HEK293 (cell line): ENCODE measurements around the gene SPNS2.

Source experiments
- CTCF ChIA-PET: fragments of 350-600 bp; formaldehyde crosslinking; extraction: SDS; loops from one replicate; lab custom pipeline; 2021; ENCODE audit warnings: antibody characterized with exemption; lab: Yijun Ruan, JAX
- POLR2A ChIA-PET: fragments of 300-600 bp; formaldehyde crosslinking; extraction: SDS; loops from one replicate; lab custom pipeline; 2020; ENCODE audit warnings: antibody characterized with exemption, inconsistent platforms; lab: Yijun Ruan, JAX
- H3K27ac ChIP-seq: fragments of 200-500 bp; sonication (Bioruptor generic); 2 replicates; pipeline ENCODE4 v1.5.1; 2014; ENCODE audit warnings: low read depth, low read length, control low read depth, inconsistent platforms; ENCODE audit errors: extremely low read depth
- H3K36me3 ChIP-seq, 2 experiments: fragments of 200-500 bp in 1 of 2; sonication (Bioruptor generic) in 1 of 2; 1 replicate in 1 of 2; 2 replicates in 1 of 2; pipeline ENCODE4 v1.5.1; 2014 to 2017; ENCODE audit warnings: inconsistent platforms in 2 of 2, low read length in 2 of 2; ENCODE audit not compliant: control insufficient read depth in 2 of 2, insufficient read depth in 1 of 2
- H3K4me1 ChIP-seq: fragments of 200-500 bp; sonication (Bioruptor generic); 2 replicates; pipeline ENCODE4 v1.5.1; 2014; ENCODE audit warnings: mild to moderate bottlenecking, low read length, inconsistent platforms; ENCODE audit not compliant: control insufficient read depth, insufficient read depth
- H3K4me3 ChIP-seq: 2 replicates; pipeline ENCODE4 v1.5.1; 2011; ENCODE audit warnings: low read depth, mild to moderate bottlenecking, control low read depth, low read length, moderate library complexity
- H3K9me3 ChIP-seq: fragments of 200-500 bp; sonication (Bioruptor generic); 2 replicates; pipeline ENCODE4 v1.5.1; 2014; ENCODE audit warnings: low read depth, low read length, inconsistent platforms; ENCODE audit not compliant: control insufficient read depth, insufficient read depth
- GLI2 ChIP-seq: fragments of 450-650 bp; formaldehyde crosslinking; IDR thresholded peaks from 2 replicates; pipeline ENCODE4; 2017; ENCODE audit warnings: missing biosample characterization, missing genetic modification characterization, low read depth, borderline replicate concordance
- GLIS1 ChIP-seq: fragments of 450-650 bp; formaldehyde crosslinking; IDR thresholded peaks from 2 replicates; pipeline ENCODE4 v1.5.1; 2016; ENCODE audit warnings: missing biosample characterization, missing genetic modification characterization
- MYNN ChIP-seq: fragments of 450-650 bp; formaldehyde crosslinking; IDR thresholded peaks from 2 replicates; pipeline ENCODE4 v1.5.1; 2016; ENCODE audit warnings: missing biosample characterization, missing genetic modification characterization, borderline replicate concordance
- PRDM10 ChIP-seq: fragments of 450-650 bp; formaldehyde crosslinking; IDR thresholded peaks from 2 replicates; pipeline ENCODE4 v1.5.1; 2016; ENCODE audit warnings: missing biosample characterization, missing genetic modification characterization
- SCRT2 ChIP-seq: fragments of 450-650 bp; formaldehyde crosslinking; IDR thresholded peaks from 2 replicates; pipeline ENCODE4 v1.5.1; 2016; ENCODE audit warnings: missing biosample characterization, missing genetic modification characterization
- ZBTB48 ChIP-seq: fragments of 450-650 bp; formaldehyde crosslinking; IDR thresholded peaks from 2 replicates; pipeline ENCODE4 v1.5.1; 2016; ENCODE audit warnings: missing biosample characterization, missing genetic modification characterization
- ZNF114 ChIP-seq: fragments of 450-650 bp; formaldehyde crosslinking; IDR thresholded peaks from 2 replicates; pipeline ENCODE4 v1.5.0; 2017; ENCODE audit warnings: missing biosample characterization, missing genetic modification characterization
- ZNF16 ChIP-seq: fragments of 450-650 bp; formaldehyde crosslinking; IDR thresholded peaks from 2 replicates; pipeline ENCODE4 v1.5.1; 2016; ENCODE audit warnings: low read depth, missing biosample characterization, missing genetic modification characterization
- ZNF350 ChIP-seq: fragments of 450-650 bp; formaldehyde crosslinking; IDR thresholded peaks from 2 replicates; pipeline ENCODE4 v1.5.0; 2017; ENCODE audit warnings: missing biosample characterization, mild to moderate bottlenecking, missing genetic modification characterization
- ZNF391 ChIP-seq: fragments of 450-650 bp; formaldehyde crosslinking; IDR thresholded peaks from 2 replicates; pipeline ENCODE4 v1.5.1; 2016; ENCODE audit warnings: low read depth, missing biosample characterization, missing genetic modification characterization, borderline replicate concordance
- ZNF398 ChIP-seq: fragments of 450-650 bp; formaldehyde crosslinking; IDR thresholded peaks from 2 replicates; pipeline ENCODE4 v1.5.1; 2017; ENCODE audit warnings: missing biosample characterization, missing genetic modification characterization
- ZNF530 ChIP-seq: fragments of 450-650 bp; formaldehyde crosslinking; IDR thresholded peaks from 2 replicates; pipeline ENCODE4 v1.5.1; 2016; ENCODE audit warnings: low read depth, missing biosample characterization, missing genetic modification characterization
- ZNF571 ChIP-seq: fragments of 450-650 bp; formaldehyde crosslinking; IDR thresholded peaks from 2 replicates; pipeline ENCODE4 v1.5.0; 2017; ENCODE audit warnings: missing biosample characterization, missing genetic modification characterization
- ZNF600 ChIP-seq: fragments of 450-650 bp; formaldehyde crosslinking; IDR thresholded peaks from 2 replicates; pipeline ENCODE4 v1.5.1; 2016; ENCODE audit warnings: missing biosample characterization, missing genetic modification characterization
- ZNF701 ChIP-seq: fragments of 450-650 bp; formaldehyde crosslinking; IDR thresholded peaks from 2 replicates; pipeline ENCODE4 v1.5.1; 2016; ENCODE audit warnings: missing biosample characterization, missing genetic modification characterization
- ZNF768 ChIP-seq: fragments of 450-650 bp; formaldehyde crosslinking; IDR thresholded peaks from 2 replicates; pipeline ENCODE4 v1.5.1; 2018; ENCODE audit warnings: missing biosample characterization, mild to moderate bottlenecking, missing genetic modification characterization
- ZNF777 ChIP-seq: fragments of 450-650 bp; formaldehyde crosslinking; IDR thresholded peaks from 2 replicates; pipeline ENCODE4 v1.5.1; 2017; ENCODE audit warnings: missing biosample characterization, missing genetic modification characterization, borderline replicate concordance
- ZNF792 ChIP-seq: fragments of 450-650 bp; formaldehyde crosslinking; IDR thresholded peaks from 2 replicates; pipeline ENCODE4 v1.5.1; 2016; ENCODE audit warnings: missing biosample characterization, missing genetic modification characterization
- ZNF837 ChIP-seq: fragments of 450-650 bp; formaldehyde crosslinking; IDR thresholded peaks from 2 replicates; pipeline ENCODE4 v1.5.1; 2016; ENCODE audit warnings: missing biosample characterization, missing genetic modification characterization
- ZSCAN16 ChIP-seq: fragments of 450-650 bp; formaldehyde crosslinking; IDR thresholded peaks from 2 replicates; pipeline ENCODE4 v1.5.1; 2016; ENCODE audit warnings: missing biosample characterization, missing genetic modification characterization

Gene SPNS2

GRCh38 chr17:4479340-4479981 is 19.2 kb upstream of the SPNS2 start:
- CTCF ChIA-PET = interaction anchor here (0.7 kb wide), 1 partner anchor 36 kb away, joined by 3 read pairs; no protein-coding TSS in a partner anchor

GRCh38 chr17:4479982-4480751 is 18.5 kb upstream of the SPNS2 start:
- ChIA-PET POLR2A (no interaction called here), CTCF (interaction anchor here (0.7 to 0.9 kb wide), 2 partner anchors 11 to 37 kb away, joined by 3 read pairs; no protein-coding TSS in a partner anchor)
- Histone ChIP-seq H3K4me3 (no peak overlapping the region), H3K9me3 (no peaks in the 10 kb centered on the region), H3K27ac (no peak overlapping the region), H3K4me1 (no peaks in the 10 kb centered on the region), H3K36me3 (no peaks in the 10 kb centered on the region)
- TF ChIP-seq SCRT2 (tag by site-specific recombination) (no peak), GLIS1 (tag by site-specific recombination) (peak; percentile 94)

More at GRCh38 chr17:4479340-4479981, 19.2 kb upstream of the SPNS2 start:
- Histone ChIP-seq H3K27ac (no peak overlapping the region), H3K4me3 (no peak overlapping the region), H3K4me1 (no peaks in the 10 kb centered on the region), H3K9me3 (no peaks in the 10 kb centered on the region), H3K36me3 (no peaks in the 10 kb centered on the region)
- TF ChIP-seq ZNF792 (tag by site-specific recombination) (no peak), ZNF530 (tag by site-specific recombination) (no peak), ZNF768 (peak; percentile 77; the same call in 1 of the 2 replicates)
- POLR2A ChIA-PET = no interaction called here

GRCh38 chr17:4480929-4481898 is 17.5 kb upstream of the SPNS2 start:
- H3K36me3 ChIP-seq = no peaks in the 10 kb centered on the region
- POLR2A ChIA-PET = interaction anchor here (0.6 kb wide), 1 partner anchor 377 kb away, joined by 3 read pairs; no protein-coding TSS in a partner anchor
- H3K4me1 ChIP-seq = no peaks in the 10 kb centered on the region
- H3K9me3 ChIP-seq = no peaks in the 10 kb centered on the region
- H3K27ac ChIP-seq = no peak overlapping the region
- no peak overlapping the region for H3K4me3 ChIP-seq
- CTCF ChIA-PET = interaction anchor here (0.5 to 0.9 kb wide), 2 partner anchors 10 to 183 kb away, joined by 3 to 6 read pairs; no protein-coding TSS in a partner anchor
- no peak for TF ChIP-seq ZNF777
- TF ChIP-seq ZNF398 (tag by site-specific recombination) = peak; percentile 83
- 0 out of 2 replicates have a peak, but pooled peaks have one; percentile 14 for TF ChIP-seq ZNF768
- TF ChIP-seq ZNF391 (tag by site-specific recombination) = no peak
- 0 out of 2 replicates have a peak, but pooled peaks have one; percentile 22 for TF ChIP-seq ZNF600 (tag by site-specific recombination)
- TF ChIP-seq ZNF16 (tag by site-specific recombination) = no peak
- no peak for TF ChIP-seq ZNF792 (tag by site-specific recombination)
- TF ChIP-seq ZNF114 (tag by site-specific recombination) = no peak
- TF ChIP-seq GLI2 (tag by site-specific recombination) = no peak
- TF ChIP-seq MYNN (tag by site-specific recombination) = no peak
- peak; percentile 19; the same call in 1 of the 2 replicates for TF ChIP-seq PRDM10 (tag by site-specific recombination)
- no peak for TF ChIP-seq ZNF571 (tag by site-specific recombination)
- TF ChIP-seq ZNF837 (tag by site-specific recombination) = no peak
- TF ChIP-seq ZSCAN16 (tag by site-specific recombination) = no peak
- TF ChIP-seq ZNF350 (tag by site-specific recombination) = no peak
- 0 out of 2 replicates have a peak, but pooled peaks have one; percentile 18 for TF ChIP-seq ZBTB48 (tag by site-specific recombination)
- TF ChIP-seq ZNF701 = no peak
